ENCODE results near the gene PDXP.
"Not testable (repeated sequence)": the region's sequence is repeated elsewhere in the genome, so short reads cannot be mapped to it uniquely, and the experiment has no call there.

Gene PDXP

GRCh38 chr22:37658133-37659065, at the start of gene PDXP:
TSS of gene PDXP (plus strand) at chr22:37658723. CDS start at chr22:37658783, 60 bp downstream.
- peak; percentile 98 for DNase-seq

GRCh38 chr22:37609240-37610152, 49.0 kb upstream of the PDXP start:
- DNase-seq, result no peak

GRCh38 chr22:37610153-37610475, 48.4 kb upstream of the PDXP start:
- not testable (repeated sequence) for DNase-seq

GRCh38 chr22:37610480-37611129, 47.9 kb upstream of the PDXP start:
- no peak for DNase-seq

- no peak for DNase-seq
These were observed 47.3 kb upstream of the PDXP start for GRCh38 chr22:37611207-37611606.

GRCh38 chr22:37616201-37617083, 42.1 kb upstream of the PDXP start:
- no peak for DNase-seq

- DNase-seq, result no peak
These were observed 41.1 kb upstream of the PDXP start for GRCh38 chr22:37617431-37617830.

GRCh38 chr22:37618072-37618656, 40.4 kb upstream of the PDXP start:
- DNase-seq, result no peak

- no peak for DNase-seq
These were observed 39.8 kb upstream of the PDXP start for GRCh38 chr22:37618674-37619073.

- no peak for DNase-seq
These were observed 38.5 kb upstream of the PDXP start for GRCh38 chr22:37619991-37620390.

GRCh38 chr22:37621352-37621860, 37.1 kb upstream of the PDXP start:
- DNase-seq, result no peak

GRCh38 chr22:37623075-37624016, 35.2 kb upstream of the PDXP start:
- peak; percentile 78 for DNase-seq

GRCh38 chr22:37624017-37624365, 34.5 kb upstream of the PDXP start:
- DNase-seq, result no peak

- DNase-seq, result no peak
These were observed 33.6 kb upstream of the PDXP start for GRCh38 chr22:37624876-37625275.

- no peak for DNase-seq
These were observed 32.8 kb upstream of the PDXP start for GRCh38 chr22:37625737-37626136.

- no peak for DNase-seq
These were observed 32.4 kb upstream of the PDXP start for GRCh38 chr22:37626144-37626543.

GRCh38 chr22:37626556-37627075, 31.9 kb upstream of the PDXP start:
- no peak for DNase-seq

GRCh38 chr22:37627121-37627520, 31.4 kb upstream of the PDXP start:
- DNase-seq, result no peak

GRCh38 chr22:37627545-37627944, 31.0 kb upstream of the PDXP start:
- DNase-seq, result peak; percentile 41

- no peak for DNase-seq
These were observed 29.7 kb upstream of the PDXP start for GRCh38 chr22:37628830-37629229.
